Fibroblast of pulmonary artery (primary cell): ENCODE measurements around the gene MAN1A1.

Experiments
- DNase-seq: peaks from one replicate; pipeline ENCODE4 v3.0.0-alpha.2; 2010; ENCODE audit warnings: low read depth
- H3K4me3 ChIP-seq: replicated peaks from 2 replicates; pipeline ENCODE4 v1.5.1; 2011; ENCODE audit warnings: low read depth, mild to moderate bottlenecking, control low read depth, low read length, moderate library complexity
- TF ChIP-seq, protein P1 (sequence below): IDR thresholded peaks from 2 replicates; pipeline ENCODE4 v1.5.1; 2011; ENCODE audit warnings: mild to moderate bottlenecking, control low read depth, low read length, inconsistent platforms; ENCODE audit errors: missing control alignments

The MAN1A1 gene

DNA sequence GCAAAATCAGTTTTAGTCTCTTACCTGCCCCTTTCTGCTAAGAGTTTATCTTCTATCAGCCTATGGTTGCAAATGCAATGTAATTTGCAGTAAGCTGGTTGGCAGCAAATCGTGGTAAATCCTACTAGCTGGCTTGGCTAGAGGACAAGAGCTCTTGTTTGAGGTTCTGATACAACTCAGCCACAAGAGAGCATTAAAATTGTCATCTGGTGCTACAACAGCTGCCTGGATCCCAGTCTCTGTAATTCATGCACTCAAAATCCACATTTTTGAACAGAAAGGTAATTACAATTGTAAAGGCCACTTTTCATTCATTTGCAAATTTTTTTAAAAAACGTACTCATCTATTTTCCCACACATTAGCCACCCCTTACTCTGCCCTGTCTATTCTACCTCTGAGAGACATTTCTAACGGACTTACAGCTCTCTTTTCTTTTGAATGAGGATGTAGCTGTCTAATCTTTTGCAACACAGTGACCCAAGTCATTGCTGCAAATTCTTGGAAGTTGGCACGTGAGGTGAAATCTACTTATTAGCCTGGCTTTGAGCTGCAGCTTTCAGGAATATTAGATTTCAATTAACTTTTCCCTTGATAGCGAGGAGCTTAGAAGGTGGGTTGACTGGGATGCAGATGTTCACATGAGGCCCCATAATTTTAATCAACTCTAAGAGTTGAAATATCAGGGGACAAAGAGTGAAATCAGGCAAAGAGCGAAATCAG is 217.1 kb downstream of the MAN1A1 start:
- H3K4me3 ChIP-seq, result no peak overlapping the region
- TF ChIP-seq, protein P1, sequence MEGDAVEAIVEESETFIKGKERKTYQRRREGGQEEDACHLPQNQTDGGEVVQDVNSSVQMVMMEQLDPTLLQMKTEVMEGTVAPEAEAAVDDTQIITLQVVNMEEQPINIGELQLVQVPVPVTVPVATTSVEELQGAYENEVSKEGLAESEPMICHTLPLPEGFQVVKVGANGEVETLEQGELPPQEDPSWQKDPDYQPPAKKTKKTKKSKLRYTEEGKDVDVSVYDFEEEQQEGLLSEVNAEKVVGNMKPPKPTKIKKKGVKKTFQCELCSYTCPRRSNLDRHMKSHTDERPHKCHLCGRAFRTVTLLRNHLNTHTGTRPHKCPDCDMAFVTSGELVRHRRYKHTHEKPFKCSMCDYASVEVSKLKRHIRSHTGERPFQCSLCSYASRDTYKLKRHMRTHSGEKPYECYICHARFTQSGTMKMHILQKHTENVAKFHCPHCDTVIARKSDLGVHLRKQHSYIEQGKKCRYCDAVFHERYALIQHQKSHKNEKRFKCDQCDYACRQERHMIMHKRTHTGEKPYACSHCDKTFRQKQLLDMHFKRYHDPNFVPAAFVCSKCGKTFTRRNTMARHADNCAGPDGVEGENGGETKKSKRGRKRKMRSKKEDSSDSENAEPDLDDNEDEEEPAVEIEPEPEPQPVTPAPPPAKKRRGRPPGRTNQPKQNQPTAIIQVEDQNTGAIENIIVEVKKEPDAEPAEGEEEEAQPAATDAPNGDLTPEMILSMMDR, result no peak
- DNase-seq, result no peak

DNA sequence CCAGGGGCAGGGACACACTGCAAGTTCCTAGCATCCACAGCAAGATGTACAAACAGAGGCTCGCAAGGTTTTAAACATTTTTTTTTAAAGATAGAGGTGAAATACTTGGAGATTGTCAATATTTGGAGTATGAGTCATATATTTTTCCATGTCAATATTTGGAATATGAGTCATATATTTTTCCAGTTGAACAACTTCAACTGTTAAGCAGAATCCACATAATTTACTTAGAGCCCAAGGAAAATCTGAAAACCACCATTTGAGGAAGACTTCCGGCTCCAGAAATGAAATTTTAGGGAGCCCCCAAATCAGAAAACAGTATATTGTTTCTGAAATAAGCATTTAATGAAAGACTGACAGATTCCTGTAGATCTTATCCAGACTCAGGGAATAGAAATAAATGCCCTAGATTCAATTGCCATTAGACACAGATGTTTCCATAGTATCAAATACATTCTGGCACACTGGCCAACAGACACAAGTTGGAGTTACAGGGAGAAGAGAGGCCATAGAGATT is 219.5 kb downstream of the MAN1A1 start:
- no peak overlapping the region for H3K4me3 ChIP-seq
- TF ChIP-seq, protein P1, result no peak
- DNase-seq, result peak; percentile 68

DNA sequence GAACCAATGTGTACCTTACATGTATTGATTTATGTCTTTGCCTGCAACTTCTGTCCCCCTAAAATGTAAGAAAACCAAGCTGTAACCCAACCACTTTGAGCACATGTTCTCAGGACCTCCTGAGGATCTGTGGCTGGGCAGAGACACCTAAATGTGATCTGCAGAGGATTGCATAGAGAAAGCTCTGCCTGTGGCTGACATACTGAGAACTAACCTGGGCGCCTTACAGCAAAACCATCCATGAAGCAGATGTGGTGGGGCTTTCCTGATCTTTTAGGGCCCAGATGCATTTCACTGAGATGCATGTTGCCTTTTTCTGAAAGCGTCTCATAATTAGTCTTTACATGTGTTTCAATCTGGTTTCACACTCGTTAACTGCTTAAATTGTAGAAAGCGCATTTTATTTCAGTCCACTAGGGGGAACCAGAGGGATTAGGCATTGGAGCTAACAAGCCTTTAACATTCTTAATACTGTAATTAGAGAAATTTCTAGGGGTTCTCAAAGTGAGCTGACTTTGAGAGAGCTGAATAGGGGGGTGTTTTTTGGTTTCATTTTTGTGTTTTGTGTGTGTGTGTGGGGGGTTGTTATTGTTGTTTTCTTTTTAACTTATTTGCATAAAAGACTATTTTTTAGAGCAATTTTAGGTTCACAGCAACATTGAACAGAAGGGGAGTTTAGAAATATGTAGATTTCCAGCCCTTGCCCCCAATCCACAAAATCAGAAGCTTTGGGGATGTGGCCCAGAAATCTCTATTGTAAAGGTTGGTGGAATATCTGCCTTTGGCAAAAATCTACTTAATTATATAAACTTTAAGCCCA is 220.2 kb downstream of the MAN1A1 start:
- DNase-seq, result peak; percentile 85
- H3K4me3 ChIP-seq, result no peak overlapping the region
- TF ChIP-seq, protein P1, result peak; percentile 86

DNA sequence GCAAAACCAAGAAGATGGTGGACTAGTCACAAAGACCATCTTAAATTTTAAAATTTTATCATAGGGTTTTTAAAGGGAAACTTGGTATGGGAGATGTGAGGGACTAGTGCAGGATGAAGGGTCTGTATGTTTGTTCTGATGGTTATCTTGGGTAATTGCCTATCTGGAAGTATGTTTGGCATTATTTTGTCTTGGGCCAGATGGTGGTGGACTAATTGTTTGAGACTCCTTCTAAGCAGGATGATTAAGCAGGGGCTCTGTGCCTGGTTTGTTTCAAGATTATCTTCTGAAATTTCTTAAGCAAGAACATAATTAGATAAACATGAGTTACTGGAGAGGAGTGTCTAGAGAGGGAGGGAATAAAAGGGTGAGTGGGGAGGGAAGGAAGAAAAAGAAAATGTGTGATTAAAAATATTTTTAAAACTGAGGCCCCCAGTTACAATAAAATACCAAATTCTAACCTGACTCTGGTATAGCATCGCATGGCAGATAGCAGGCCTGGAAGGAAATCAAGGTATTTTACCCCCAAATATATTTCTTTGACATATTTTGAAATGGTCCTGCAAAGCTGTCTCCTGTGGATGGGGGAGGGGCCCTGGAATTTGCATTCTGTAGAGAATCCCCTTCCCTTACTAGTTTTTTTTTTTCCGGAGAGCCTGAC is 221.2 kb downstream of the MAN1A1 start:
- no peak for DNase-seq
- TF ChIP-seq, protein P1, result no peak
- H3K4me3 ChIP-seq, result no peak overlapping the region

DNA sequence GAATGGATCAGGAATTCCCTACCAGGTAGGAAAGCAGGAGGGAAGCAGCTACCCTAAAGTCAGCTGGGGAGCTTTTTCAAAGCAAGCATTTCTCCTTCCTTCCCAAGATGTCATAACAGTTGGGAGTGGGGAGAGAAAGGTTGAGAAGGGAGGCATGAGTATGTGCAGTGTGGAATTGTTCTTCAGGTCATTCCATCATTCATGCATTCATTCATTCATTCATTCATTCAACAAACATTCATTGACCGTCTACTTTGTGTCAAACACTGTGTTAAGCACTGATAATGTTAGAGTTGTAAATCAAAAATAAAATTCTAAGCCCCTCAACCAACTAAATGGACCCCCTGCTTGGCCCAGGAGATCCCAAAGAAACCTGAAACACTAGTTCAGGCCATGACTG is 221.9 kb downstream of the MAN1A1 start:
- TF ChIP-seq, protein P1, result no peak
- DNase-seq, result no peak
- H3K4me3 ChIP-seq, result no peak overlapping the region
